Measurements from ENCODE around the gene AUTS2.
"Not testable (repeated sequence)": the region's sequence is repeated elsewhere in the genome, so short reads cannot be mapped to it uniquely, and the experiment has no call there.

AUTS2 gene

DNA sequence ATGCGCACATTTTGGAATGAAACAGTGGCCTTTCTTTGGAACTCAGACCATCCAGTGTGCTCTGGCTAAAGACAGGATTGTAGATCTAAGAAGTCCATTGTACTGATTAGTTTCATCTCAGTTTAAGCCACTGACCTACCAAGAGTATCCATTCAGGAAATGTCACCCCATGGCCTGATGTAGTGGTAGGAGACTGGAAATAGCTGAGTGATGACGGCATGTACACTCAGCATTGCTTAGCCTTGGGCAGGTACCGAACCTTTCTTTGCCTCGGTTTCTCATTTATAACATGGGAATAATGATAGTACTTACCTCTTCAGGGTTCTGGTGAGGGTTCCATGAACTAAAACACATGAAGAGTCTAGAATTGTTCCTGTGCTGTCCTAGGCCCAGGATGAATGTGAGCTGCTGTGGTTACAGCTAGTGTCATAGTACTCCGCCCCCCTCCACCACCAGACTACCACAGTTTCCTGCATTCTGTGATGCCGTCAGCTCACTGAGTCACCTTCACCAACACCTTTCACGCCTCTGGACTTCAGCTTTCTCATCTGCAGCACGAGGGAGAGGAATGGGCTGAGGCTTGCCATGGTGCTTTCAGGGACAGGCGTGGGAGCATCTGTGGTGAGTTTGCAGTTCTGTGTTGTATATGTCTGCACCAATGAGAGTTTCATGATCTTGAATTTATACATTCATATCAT lies 1049.7 kb downstream of the AUTS2 start:
- peak; percentile 76 to 77 for DNase-seq (ENCODE audit: low read depth in 2 of 2)

DNA sequence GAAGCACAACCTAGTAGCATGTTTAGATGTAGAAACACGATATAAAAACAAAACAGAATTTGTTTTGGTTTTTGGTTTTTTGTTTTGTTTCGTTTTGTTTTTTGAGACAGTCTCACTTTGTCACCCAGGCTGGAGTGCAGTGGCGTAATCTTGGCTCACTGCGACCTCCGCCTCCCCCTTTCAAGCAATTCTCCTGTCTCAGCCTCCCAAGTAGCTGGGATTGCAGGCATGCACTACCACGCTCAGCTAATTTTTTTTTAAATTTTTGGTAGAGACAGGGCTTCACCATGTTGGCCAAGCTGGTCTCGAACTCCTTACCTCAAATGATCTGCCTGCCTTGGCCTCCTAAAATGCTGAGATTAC lies 1050.2 kb downstream of the AUTS2 start:
- DNase-seq (ENCODE audit: low read depth in 2 of 2): not testable (repeated sequence)

DNA sequence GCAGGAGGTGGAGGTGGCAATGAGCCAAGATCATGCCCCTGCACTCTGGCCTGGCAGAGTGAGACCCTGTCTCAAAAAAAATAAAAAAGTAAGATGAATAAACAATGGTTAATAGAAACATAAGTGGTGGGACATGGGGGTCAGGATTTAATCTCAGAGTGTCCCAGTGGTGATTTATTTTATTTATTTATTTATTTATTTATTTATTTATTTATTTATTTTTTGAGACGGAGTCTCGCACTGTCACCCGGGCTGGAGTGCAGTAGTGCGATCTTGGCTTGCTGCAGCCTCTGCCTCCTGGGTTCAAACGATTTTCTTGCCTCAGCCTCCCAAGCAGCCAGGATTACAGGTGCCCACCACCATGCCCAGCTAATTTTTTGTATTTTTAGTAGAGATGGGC lies 1051.0 kb downstream of the AUTS2 start:
- no peak for DNase-seq (ENCODE audit: low read depth in 2 of 2)

DNA sequence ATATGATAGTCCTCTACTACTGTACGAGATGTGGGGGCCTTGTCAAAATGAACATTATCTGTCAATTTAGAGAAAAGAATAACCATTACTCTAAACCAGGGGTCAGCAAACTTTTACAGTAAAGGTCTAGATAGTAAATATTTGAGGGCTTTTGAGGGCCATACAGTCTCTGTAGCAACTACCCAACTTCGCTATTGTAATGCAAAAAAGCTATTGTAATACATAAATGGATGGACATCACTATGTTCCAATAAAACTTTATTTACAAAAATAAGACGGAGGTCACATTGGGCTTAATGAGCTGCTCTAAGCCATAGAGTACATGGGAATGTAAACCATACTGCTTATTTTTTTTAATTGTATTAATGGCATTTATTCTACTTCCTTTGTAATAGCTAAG lies 1055.9 kb downstream of the AUTS2 start:
- DNase-seq (ENCODE audit: low read depth in 2 of 2): no peak

DNA sequence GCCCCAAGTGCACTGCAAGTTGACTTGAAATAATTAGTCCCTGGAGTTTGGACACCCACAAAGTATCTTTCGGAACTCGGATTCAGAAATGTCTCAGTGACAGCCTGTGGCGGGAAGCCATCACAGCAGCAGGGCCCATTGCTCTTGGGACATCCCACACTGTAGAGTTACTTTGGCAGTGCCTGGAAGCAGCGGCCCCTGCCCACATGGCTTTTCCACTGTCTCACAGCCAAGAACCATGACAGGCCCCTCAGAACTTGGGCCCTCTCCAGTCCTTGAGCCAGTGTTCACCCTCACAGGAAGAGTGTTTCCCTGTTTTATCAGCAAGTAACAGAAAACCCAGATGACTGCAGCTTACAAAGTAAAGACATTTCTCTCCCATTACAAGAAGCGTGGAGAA lies 1056.7 kb downstream of the AUTS2 start:
- no peak for DNase-seq (ENCODE audit: low read depth in 2 of 2)

DNA sequence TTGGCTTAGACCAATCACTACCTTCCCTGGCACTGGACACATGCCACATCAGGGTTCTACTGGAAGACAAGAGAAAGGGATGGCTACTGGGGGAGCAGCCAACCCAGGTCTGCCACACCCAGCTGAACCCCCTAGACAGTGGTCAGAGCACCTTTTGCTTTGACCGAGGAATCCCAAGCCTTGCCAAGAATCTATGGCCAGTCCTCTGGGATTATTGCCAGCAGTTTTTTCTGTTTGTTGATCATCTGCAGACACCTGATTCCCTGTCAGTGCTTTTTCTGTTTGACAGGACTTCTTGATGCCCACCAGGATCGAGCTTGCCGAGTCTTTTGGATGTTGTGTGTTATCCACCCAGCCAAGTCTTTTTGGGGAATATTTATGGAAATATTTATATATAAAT lies 1057.4 kb downstream of the AUTS2 start:
- DNase-seq (ENCODE audit: low read depth in 2 of 2): no peak

DNA sequence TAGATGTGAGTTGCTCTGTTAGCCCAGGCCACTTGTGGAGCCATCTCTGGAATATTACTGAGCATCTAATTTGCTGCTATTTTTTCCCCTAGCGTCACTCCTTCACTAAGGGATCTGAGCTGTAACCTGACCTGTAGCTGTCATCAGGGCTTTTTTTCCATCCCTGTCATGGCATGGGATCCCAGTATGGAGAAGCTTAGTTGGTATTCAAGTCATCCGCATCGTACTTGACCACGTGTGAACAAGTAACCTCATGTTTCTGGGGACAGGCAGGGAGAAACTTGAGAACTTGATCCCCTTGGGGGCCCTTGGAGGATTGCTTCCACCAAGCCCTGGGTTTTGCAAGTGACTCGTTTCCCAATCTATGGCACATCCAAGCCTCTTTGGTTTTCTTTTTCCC lies 1059.3 kb downstream of the AUTS2 start:
- no peak for DNase-seq (ENCODE audit: low read depth in 2 of 2)

DNA sequence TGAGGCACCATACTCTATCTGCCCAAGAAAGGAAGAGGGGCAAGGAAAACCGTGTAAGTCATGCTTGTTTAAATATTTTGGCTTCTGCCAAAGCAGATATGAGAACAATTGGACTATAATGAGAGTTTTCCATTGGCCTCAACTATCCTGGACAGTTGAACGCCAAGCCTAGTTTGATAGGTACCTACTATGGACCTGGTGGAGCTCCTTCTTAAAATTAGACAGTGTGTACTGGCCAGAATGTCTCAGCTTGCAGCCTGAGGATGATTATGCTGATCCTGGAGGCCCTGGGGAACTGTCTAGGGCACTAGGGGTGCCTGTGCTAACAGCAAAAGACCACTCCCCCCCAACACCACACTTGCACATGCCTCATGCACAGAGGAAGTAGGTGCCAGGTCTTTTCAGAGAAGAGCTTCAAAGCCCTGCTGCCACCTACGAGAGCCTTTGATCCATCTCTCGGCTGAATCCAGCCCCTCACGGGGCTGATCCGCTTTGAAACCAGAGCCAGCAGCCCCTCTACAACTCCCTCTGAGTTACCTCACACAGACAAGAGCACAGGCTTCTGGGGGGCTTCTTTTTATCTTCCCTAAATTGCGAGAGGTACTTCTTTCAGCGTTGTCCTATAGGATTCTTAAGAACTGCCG lies 1059.8 kb downstream of the AUTS2 start:
- no peak for DNase-seq (ENCODE audit: low read depth in 2 of 2)

DNA sequence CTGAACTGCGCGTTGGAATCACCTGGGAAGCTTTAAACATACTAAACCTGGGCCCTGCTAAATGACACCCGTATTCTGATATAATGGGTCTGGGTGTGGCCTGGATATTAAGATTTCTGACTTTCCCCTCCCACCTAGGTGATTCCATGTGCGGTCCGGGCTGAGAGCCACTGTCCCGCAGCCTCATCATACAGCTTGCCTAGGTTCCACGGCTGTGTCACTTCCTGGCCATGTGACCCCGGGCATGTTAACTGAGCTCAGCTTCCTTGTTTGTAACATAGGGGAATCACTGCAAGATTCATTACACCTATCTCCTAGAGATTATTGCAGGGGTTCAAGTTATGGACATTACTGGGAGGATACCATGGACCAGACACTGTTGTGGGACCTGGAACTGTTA lies 1061.0 kb downstream of the AUTS2 start:
- DNase-seq (ENCODE audit: low read depth in 2 of 2): no peak

DNA sequence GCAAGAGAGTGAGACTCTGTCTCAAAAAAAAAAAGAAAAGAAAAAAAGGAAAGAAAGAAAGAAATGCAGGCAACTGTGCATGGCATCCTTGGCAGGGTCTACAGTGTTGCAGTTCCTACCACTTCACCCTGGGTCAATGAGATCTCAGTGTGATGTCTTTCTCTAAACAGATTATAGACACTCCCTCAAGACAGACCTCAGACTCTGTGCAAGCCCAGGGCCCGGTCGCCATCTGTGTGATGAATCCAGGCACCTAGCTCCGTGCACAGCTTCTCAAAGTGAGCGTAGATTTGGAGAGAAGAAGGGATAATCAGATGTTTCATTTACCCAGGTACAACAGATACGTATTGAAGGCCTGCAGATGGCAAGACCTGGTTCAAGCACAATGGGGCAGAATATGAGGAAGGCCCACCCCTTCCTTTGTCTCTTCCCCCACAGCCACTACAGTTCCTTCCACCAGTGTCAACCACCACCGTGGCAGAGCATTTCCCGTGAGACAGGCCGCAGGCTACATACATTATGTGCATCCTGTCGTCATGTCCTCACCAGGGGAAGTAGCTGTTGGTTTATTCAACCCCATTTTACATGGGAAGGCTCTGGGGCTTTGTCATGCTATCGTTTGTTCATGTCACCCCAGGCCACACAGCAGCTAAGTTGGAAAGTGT lies 1062.0 kb downstream of the AUTS2 start:
- DNase-seq (ENCODE audit: low read depth in 2 of 2): peak; percentile 22 to 33

DNA sequence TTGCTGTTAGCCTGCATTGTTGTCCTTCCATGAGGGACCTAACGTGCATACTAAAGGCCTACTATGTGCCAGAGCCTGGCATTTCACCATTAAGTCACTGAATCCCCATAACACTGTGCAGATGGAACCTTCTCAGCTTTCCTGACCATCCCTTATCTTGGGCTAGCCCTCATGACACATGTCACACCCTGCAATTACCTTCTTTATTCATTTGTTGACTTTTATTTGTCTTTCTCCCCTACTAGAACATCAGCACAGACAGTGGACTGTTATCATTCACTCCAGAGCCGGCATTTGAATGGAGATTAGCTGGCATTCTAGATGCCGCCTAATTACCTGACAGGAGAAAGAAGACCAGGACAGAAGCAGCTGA lies 1062.5 kb downstream of the AUTS2 start:
- DNase-seq (ENCODE audit: low read depth in 2 of 2): no peak

DNA sequence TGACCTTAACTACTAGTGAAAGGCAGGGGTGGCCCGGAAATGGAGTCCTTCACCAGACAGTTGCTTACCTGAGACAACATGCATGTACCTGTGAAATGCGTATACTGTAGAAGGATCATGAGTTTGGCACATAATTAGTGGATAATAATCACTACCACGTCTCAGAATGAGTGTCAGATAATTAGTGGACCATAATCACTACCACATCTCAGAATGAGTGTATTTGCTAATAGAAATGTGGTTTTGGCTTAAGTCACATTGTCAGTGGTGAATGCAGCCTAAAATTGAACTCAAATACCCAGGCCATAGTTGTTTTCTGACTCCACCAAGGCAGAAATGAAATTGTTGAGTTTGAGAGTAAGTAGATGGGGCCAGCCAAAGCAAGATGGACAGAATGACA lies 1065.4 kb downstream of the AUTS2 start:
- no peak for DNase-seq (ENCODE audit: low read depth in 2 of 2)

DNA sequence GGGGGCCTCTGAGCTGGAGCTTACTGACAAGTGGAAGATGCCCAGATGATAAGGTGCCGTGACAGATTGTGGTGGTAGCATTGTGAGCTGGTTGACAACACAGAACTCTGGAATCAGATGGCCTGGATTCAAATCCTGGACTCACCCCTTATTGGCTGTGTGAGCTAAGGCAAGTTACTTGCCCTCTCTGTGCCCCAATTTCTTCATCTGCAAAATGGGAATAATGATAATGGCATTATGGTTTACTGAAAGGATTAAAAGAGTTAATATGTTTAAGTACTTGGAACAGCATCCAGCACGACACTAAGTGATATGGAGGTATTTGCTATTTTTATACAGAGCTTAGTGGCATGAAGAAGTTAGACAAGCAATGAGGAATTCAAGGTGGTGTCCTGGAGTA lies 1067.7 kb downstream of the AUTS2 start:
- no peak for DNase-seq (ENCODE audit: low read depth in 2 of 2)

DNA sequence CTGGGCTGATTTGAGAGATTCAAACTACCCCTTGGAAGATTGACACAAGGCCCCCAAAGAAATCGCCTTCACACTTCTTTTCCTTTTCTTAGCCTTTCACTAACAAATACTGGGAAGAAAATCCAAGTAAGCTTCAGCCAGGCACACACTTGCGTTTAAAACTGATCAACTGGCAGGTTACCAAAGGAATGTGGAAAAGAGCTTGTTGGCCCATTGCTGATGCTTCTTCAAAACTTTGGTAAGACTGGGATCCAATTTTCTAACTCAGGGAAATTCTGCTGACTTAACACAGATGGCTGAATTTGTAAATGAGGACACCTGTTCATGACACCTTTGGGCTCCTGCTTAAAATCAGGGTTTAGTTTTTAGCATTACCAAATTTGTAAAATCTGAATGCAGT lies 1069.1 kb downstream of the AUTS2 start:
- no peak for DNase-seq (ENCODE audit: low read depth in 2 of 2)

DNA sequence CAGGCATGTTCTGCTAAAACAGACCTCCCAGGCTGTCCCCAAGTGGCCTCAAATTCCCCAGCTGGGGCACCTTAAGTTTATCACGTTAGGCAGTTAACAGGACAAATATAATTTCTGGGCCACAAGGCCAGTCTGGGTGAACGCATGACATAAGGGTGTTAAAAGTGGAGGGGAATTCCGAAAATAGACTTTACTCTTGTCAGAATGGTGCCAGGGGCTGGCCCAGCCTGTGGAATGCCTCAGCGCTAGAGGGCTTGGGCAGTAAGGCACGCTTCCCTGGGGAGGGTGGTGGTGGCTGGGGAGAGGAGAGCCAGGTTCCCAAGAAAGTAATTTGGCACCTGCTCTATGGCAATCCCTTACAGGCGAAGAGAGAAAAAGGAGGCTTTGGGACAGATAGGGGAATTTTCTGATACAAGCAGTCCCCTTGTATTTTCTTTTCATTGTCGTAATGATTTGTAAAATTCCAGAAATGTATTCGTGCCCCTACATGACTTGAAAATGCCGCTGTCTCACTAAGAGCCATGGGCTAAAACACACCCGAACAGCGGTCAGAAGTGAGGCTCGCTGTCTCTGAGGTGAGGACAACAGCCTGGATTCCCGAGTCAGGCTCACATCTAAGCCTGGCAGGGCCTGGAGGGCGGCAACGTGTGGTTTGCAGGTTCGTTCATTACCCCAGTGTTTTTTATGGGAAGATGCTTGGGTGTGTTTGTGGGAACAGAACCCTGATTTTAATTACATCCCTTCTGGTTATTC lies 1070.5 kb downstream of the AUTS2 start:
- no peak for DNase-seq (ENCODE audit: low read depth in 2 of 2)

DNA sequence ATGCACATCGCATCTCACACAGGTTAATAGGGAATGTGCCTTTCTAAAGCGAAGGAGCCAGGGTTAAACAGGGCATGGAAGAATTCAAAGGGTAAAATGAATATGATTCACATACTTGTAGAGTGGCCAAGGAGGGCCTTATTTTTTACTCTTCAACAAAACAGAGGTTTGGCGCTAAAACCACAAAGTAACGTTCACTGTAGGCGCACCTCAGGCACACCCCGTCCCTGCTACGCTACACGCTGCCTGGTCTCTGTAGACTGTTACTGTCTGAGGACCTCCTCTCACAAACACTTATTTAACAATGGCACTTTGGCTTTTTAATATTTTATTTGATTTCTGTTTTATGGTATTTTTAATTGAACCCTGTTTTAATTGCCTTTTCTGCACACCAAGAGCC lies 1071.6 kb downstream of the AUTS2 start:
- DNase-seq (ENCODE audit: low read depth in 2 of 2): no peak

DNA sequence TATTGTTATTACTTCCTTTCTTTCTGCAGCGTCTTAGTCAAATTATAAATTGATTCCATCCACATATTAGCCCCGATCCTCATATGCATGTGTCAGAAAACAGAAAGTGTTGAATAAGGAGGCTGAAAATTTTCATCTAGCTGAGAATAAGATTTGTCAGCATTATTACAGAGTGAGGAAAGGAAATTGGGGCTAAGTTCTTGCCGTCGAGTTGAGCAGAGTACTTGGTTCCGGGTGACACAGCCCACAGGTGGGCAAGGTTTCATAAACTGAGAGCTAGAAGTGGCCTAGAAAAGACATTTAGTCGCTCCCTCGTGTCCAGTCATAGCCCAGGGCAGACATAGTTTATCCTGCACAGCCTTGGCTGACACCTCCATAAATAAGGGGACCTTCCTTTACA lies 1072.0 kb downstream of the AUTS2 start:
- DNase-seq (ENCODE audit: low read depth in 2 of 2): no peak

DNA sequence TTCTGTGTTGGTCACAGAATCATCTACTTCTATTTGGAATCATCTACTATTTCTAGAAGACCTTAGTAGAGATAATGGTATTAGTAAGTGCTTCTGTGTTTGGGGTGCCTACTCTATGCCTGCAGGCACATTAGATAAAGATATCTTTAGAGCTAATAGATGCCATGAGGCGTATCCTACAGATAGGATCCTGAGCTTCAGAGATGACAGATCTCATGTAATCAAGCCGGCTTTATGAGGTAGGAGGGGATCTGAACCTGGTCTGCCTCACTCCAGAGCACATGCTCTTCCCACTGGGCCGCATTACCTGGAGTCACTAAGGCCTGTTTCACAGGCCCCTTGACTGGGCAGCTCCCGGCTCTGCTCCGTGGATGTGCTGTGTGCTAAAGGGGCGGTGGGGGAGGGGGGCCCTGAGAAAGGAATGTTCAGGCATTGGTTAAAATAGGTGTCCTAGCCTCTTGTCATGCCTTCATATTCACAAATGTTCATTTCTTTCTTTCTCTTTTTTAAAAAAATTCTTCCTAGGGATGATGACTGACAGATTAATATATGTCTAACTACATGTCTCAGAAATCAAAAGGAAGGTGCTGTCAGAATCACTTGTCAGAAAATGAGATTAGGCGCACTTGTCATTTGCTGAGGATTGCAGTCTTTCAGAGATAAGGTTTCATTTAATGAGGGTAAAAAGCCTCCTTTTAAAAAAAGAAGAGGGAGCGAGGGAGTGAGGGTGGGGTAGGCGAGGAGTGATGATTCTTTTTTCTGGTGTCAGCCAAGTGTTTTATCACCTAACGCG lies 1075.7 kb downstream of the AUTS2 start:
- DNase-seq (ENCODE audit: low read depth in 2 of 2): no peak

DNA sequence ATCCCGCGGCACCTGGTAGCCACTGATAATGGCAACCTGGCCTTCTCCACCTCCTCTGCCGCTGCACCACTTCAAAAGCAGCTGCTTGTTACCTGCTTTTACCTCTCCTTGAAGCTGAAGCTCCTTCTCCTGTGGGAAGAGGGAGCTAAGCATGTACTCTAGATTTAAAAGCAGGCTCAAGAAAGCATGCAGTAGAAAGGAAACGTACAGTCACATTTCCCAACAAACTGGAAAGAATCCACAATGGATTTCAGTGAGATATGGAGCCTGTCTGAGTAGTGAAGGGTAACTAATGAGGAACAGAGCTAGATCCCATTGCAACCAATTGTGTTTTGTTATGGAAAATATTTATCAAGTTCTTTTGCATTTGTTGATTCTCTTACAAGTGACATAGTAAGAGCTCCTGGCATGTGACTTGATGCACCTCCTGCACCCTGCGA lies 1076.3 kb downstream of the AUTS2 start:
- DNase-seq (ENCODE audit: low read depth in 2 of 2): no peak

DNA sequence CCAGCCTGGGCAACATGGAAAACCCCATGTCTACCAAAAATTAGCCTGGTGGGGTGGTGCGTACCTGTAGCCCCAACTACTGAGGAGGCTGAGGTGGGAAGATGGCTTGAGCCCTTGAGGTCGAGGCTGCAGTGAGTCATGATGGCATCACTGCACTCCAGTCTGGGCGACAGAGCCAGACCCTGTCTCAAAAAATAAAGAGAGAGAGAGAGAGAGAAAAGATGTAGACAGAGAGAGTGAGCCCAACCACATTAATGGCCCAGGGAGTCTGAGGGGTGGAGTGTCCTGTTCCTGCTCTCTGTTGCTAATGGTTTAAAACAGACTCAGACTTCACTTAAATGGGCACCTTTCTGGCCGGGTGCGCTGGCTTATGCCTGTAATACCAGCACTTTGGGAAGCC lies 1078.0 kb downstream of the AUTS2 start:
- DNase-seq (ENCODE audit: low read depth in 2 of 2): no peak

DNA sequence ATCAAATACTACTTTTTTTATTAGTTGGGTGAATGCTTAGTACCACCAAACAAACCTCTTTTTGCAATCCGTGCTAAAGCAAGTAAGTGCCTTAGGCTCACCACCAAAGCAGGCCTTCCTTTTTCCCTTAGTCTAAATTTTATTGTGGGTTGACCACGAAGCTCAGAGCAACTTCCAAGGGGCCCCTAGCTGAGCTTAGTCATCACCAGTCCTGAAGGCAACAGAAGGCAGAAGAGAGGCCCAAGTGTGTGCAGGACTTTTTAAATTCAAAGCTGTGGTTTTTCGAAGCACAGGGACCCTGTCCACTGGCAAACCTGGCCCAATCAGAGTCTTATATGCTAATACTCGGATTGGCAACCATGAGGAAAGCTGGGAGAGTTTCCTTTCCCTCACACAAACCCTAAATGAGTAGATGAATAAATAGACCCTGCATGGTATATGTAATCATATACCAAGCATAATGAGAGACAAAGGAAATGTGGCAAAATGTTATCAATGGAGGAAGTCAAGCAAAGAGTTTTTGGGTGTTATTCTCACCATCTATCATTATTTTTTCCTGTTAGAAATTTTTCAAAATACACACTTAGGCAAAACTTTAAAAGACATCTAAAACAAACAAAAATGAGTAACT lies 1080.5 kb downstream of the AUTS2 start:
- DNase-seq (ENCODE audit: low read depth in 2 of 2): no peak

All from activated CD8-positive, alpha-beta memory T cell treated with anti-CD3 and anti-CD28 coated beads for 4 hours (primary cell).